HepG2 (cell line): Measurements from ENCODE around the gene PELI3. TPM values are rescaled to one million over a fixed set of nuclear protein-coding genes. Genes with fewer than 3 reads are reported as not detected.
A peak's percentile ranks its signal among the peaks of the same experiment; 100 is the strongest.

ENCODE experiments used
- BCL6 ChIP-seq: IDR thresholded peaks from 2 replicates; pipeline ENCODE4 v1.6.1; 2016; ENCODE audit warnings: missing genetic modification reagents, missing compliant biosample characterization
- EEA1 ChIP-seq: sonication (generic); formaldehyde crosslinking; IDR thresholded peaks from 2 replicates; pipeline ENCODE4 v1.5.1; 2020; ENCODE audit warnings: mild to moderate bottlenecking, missing genetic modification reagents, borderline replicate concordance
- FOXP4 ChIP-seq: sonication (generic); formaldehyde crosslinking; IDR thresholded peaks from 2 replicates; pipeline ENCODE4 v1.4.0; 2020; ENCODE audit warnings: missing genetic modification reagents
- GLMP ChIP-seq: sonication (generic); formaldehyde crosslinking; IDR thresholded peaks from 2 replicates; pipeline ENCODE4 v1.9.0; 2021; ENCODE audit warnings: missing genetic modification reagents, mild to moderate bottlenecking, borderline replicate concordance
- HOXA7 ChIP-seq: sonication (generic); formaldehyde crosslinking; IDR thresholded peaks from 2 replicates; pipeline ENCODE4 v1.8.1; 2022; ENCODE audit warnings: mild to moderate bottlenecking, missing genetic modification reagents, moderate library complexity
- MAFF ChIP-seq: IDR thresholded peaks from 2 replicates; pipeline ENCODE4 v1.6.1; 2011; ENCODE audit warnings: low read depth, low read length, improper control_type of control experiment
- NAIF1 ChIP-seq: sonication (generic); formaldehyde crosslinking; IDR thresholded peaks from 2 replicates; pipeline ENCODE4 v1.5.0; 2020; ENCODE audit warnings: mild to moderate bottlenecking, missing genetic modification reagents, borderline replicate concordance
- POLR2AphosphoS5 ChIP-seq: IDR thresholded peaks from 2 replicates; pipeline ENCODE4 v1.6.1; 2012; ENCODE audit warnings: low read depth, low read length
- RBM22 ChIP-seq: fragments of 200-400 bp; formaldehyde crosslinking; optimal IDR thresholded peaks from 2 replicates; pipeline ENCODE3; 2017; ENCODE audit warnings: mild to moderate bottlenecking, low read length, moderate library complexity
- RFX5 ChIP-seq: IDR thresholded peaks from 2 replicates; pipeline ENCODE4 v1.6.1; 2011; ENCODE audit warnings: low read depth, low read length, improper control_type of control experiment
- SOX13 ChIP-seq, 3 experiments: fragments of 450-650 bp in 1 of 3; sonication (generic) in 1 of 3; formaldehyde crosslinking in 1 of 3; IDR thresholded peaks in 2 of 3; conservative IDR thresholded peaks in 1 of 3; 2 replicates each; pipeline versions ENCODE4 v1.5.0 to v1.6.1; 2016 to 2020; ENCODE audit warnings: antibody characterized with exemption in 1 of 3, mild to moderate bottlenecking in 1 of 3, missing compliant biosample characterization in 1 of 3, missing genetic modification reagents in 1 of 3, moderate library complexity in 1 of 3
- TEAD2 ChIP-seq: sonication (generic); formaldehyde crosslinking; IDR thresholded peaks from 2 replicates; pipeline ENCODE4 v1.9.0; 2021; ENCODE audit warnings: missing genetic modification reagents
- XBP1 ChIP-seq: sonication (generic); formaldehyde crosslinking; IDR thresholded peaks from 2 replicates; pipeline ENCODE4 v1.5.0; 2020; ENCODE audit warnings: missing genetic modification reagents
- ZBTB8A ChIP-seq: sonication (generic); formaldehyde crosslinking; IDR thresholded peaks from 2 replicates; pipeline ENCODE4 v1.4.0; 2020; ENCODE audit warnings: mild to moderate bottlenecking, low read depth, missing genetic modification reagents, borderline replicate concordance
- ZNF24 ChIP-seq: fragments of 450-650 bp; IDR thresholded peaks from 2 replicates; pipeline ENCODE4 v1.6.1; 2017; ENCODE audit warnings: antibody characterized with exemption, mild to moderate bottlenecking
- ZNF281 ChIP-seq: sonication (generic); formaldehyde crosslinking; IDR thresholded peaks from 2 replicates; pipeline ENCODE4 v1.4.0; 2020; ENCODE audit warnings: missing genetic modification reagents, borderline replicate concordance
- ZNF331 ChIP-seq: sonication (generic); formaldehyde crosslinking; IDR thresholded peaks from 2 replicates; pipeline ENCODE4 v1.4.0; 2020; ENCODE audit warnings: missing genetic modification reagents
- ZNF776 ChIP-seq: sonication (generic); formaldehyde crosslinking; IDR thresholded peaks from 2 replicates; pipeline ENCODE4 v1.4.0; 2020; ENCODE audit warnings: mild to moderate bottlenecking, missing genetic modification reagents
- ZNF788 ChIP-seq: sonication (generic); formaldehyde crosslinking; IDR thresholded peaks from 2 replicates; pipeline ENCODE4 v1.5.0; 2020; ENCODE audit warnings: mild to moderate bottlenecking, missing genetic modification reagents, borderline replicate concordance
- polyA plus RNA-seq, 8 experiments: library from polyadenylated mRNA; depleted of rRNA in 3 of 8; stranded (reverse) in 7 of 8; unstranded in 1 of 8; fragments of >200 nt; fragmentation: Illumina TruSeq in 4 of 8; extraction: Trizol in 4 of 8; gene quantifications; 2 replicates each; pipeline versions ENCODE4 v1.2.1 to v1.2.3, GENCODE V29; 2011 to 2016; ENCODE audit warnings: low read depth in 4 of 8, missing spikeins in 1 of 8, mixed read lengths in 1 of 8; ENCODE audit not compliant: insufficient read depth in 1 of 8
- total RNA-seq, 5 experiments: library from RNA; depleted of rRNA; stranded (reverse); fragments of >200 nt; fragmentation: Illumina TruSeq; extraction: Trizol; gene quantifications; 2 replicates each; pipeline ENCODE4 v1.2.3, GENCODE V29; 2016; ENCODE audit warnings: low read depth in 1 of 5
- TF ChIP-seq, protein P1 (sequence below): sonication (generic); formaldehyde crosslinking; IDR thresholded peaks from 2 replicates; pipeline ENCODE4 v1.4.0; 2020; ENCODE audit warnings: mild to moderate bottlenecking, missing genetic modification reagents
- TF ChIP-seq, protein P2 (sequence below): sonication (generic); formaldehyde crosslinking; IDR thresholded peaks from 2 replicates; pipeline ENCODE4 v1.5.1; 2020; ENCODE audit warnings: mild to moderate bottlenecking, moderate library complexity, missing genetic modification reagents

Gene PELI3
- total and polyA plus RNA-seq, 2 of the 13 experiments (the other 11 are each of a cell fraction or from before 2014, with no cell fraction given), result 2.0 to 4.0 TPM

GRCh38 chr11:66421492-66422205, 45.1 kb upstream of the PELI3 start (continued):
- TF ChIP-seq GLMP (peak; percentile 100), EEA1 (CRISPR knock-in tag) (peak; percentile 100), SOX13 (IDR thresholded peaks at IDR 0.05) (0 out of 2 replicates have a peak, but pooled peaks have one; percentile 18), SOX13 (CRISPR knock-in tag; conservative IDR thresholded peaks at IDR 0.05 in 1 of 2, IDR thresholded peaks at IDR 0.05 in 1 of 2) (peak; percentile 76 to 99; a peak in 3 of 4 replicates), XBP1 (CRISPR knock-in tag) (peak; percentile 100), ZNF24 (peak; percentile 85), RBM22 (no peak), ZNF788 (CRISPR knock-in tag) (peak; percentile 100), POLR2AphosphoS5 (no peak), MAFF (no peak), TEAD2 (CRISPR knock-in tag) (peak; percentile 100), HOXA7 (CRISPR knock-in tag) (peak; percentile 100), RFX5 (peak; percentile 78), BCL6 (CRISPR knock-in tag) (peak; percentile 99), FOXP4 (CRISPR knock-in tag) (peak; percentile 100), ZNF281 (CRISPR knock-in tag) (peak; percentile 100), NAIF1 (CRISPR knock-in tag) (peak; percentile 99), ZBTB8A (peak; percentile 100), ZNF331 (peak; percentile 100), ZNF776 (CRISPR knock-in tag) (peak; percentile 100)
- TF ChIP-seq, protein P1, sequence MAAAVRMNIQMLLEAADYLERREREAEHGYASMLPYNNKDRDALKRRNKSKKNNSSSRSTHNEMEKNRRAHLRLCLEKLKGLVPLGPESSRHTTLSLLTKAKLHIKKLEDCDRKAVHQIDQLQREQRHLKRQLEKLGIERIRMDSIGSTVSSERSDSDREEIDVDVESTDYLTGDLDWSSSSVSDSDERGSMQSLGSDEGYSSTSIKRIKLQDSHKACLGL (CRISPR knock-in tag), result peak; percentile 100
- TF ChIP-seq, protein P2, sequence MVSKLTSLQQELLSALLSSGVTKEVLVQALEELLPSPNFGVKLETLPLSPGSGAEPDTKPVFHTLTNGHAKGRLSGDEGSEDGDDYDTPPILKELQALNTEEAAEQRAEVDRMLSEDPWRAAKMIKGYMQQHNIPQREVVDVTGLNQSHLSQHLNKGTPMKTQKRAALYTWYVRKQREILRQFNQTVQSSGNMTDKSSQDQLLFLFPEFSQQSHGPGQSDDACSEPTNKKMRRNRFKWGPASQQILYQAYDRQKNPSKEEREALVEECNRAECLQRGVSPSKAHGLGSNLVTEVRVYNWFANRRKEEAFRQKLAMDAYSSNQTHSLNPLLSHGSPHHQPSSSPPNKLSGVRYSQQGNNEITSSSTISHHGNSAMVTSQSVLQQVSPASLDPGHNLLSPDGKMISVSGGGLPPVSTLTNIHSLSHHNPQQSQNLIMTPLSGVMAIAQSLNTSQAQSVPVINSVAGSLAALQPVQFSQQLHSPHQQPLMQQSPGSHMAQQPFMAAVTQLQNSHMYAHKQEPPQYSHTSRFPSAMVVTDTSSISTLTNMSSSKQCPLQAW (CRISPR knock-in tag), result peak; percentile 100
